HUES64 (cell line): Measurements from ENCODE around the gene NR1I3.

Experiments
- H3K27ac ChIP-seq: 2 replicates; pipeline ENCODE4 v1.7.0; 2013; ENCODE audit warnings: low read depth, low read length, inconsistent platforms
- H3K27me3 ChIP-seq: 2 replicates; pipeline ENCODE4 v1.6.1; 2013; ENCODE audit warnings: mild to moderate bottlenecking, low read length; ENCODE audit not compliant: insufficient read depth
- H3K36me3 ChIP-seq: 2 replicates; pipeline ENCODE4 v1.6.1; 2013; ENCODE audit warnings: mild to moderate bottlenecking, low read length; ENCODE audit not compliant: insufficient read depth
- H3K4me1 ChIP-seq: 2 replicates; pipeline ENCODE4 v1.6.1; 2013; ENCODE audit warnings: mild to moderate bottlenecking, low read length, moderate library complexity; ENCODE audit not compliant: insufficient read depth
- H3K4me3 ChIP-seq: 2 replicates; pipeline ENCODE4 v1.5.1; 2013; ENCODE audit warnings: mild to moderate bottlenecking, low read length, moderate library complexity
- H3K9ac ChIP-seq: 2 replicates; pipeline ENCODE4 v1.6.1; 2013; ENCODE audit warnings: mild to moderate bottlenecking, low read depth, low read length
- H3K9me3 ChIP-seq: 2 replicates; pipeline ENCODE4 v1.6.1; 2013; ENCODE audit warnings: low read depth, low read length; ENCODE audit not compliant: insufficient read depth
- WGBS: fragments of 150-250, 120-280 bp; methylation state at CpG from one replicate; pipeline ENCODE4 v1.1.7; 2013; ENCODE audit warnings: missing lambda C conversion rate; 5-methylcytosine and 5-hydroxymethylcytosine counted together

NR1I3 gene

GRCh38 chr1:161217831-161218230 is 20.2 kb downstream of the NR1I3 start:
- Histone ChIP-seq H3K9ac (no peak overlapping the region), H3K36me3 (peaks cover 17% of the 10 kb centered on the region), H3K4me1 (peaks cover 5% of the 10 kb centered on the region), H3K4me3 (no peak overlapping the region), H3K9me3 (no peaks in the 10 kb centered on the region), H3K27me3 (no peaks in the 10 kb centered on the region), H3K27ac (no peak overlapping the region)
- 80% methylated on average over 6 of the region's 6 CpGs for WGBS

- H3K36me3 ChIP-seq: peaks cover 24% of the 10 kb centered on the region
- no peak overlapping the region for H3K9ac ChIP-seq
- peaks cover 5% of the 10 kb centered on the region for H3K4me1 ChIP-seq
- H3K27ac ChIP-seq: no peak overlapping the region
- 84% methylated on average over 7 of the region's 7 CpGs for WGBS
- H3K9me3 ChIP-seq: no peaks in the 10 kb centered on the region
- H3K27me3 ChIP-seq: no peaks in the 10 kb centered on the region
- H3K4me3 ChIP-seq: no peak overlapping the region
Observed at GRCh38 chr1:161216945-161217712, 20.9 kb downstream of the NR1I3 start.

- Histone ChIP-seq H3K9me3 (no peaks in the 10 kb centered on the region), H3K27me3 (no peaks in the 10 kb centered on the region), H3K27ac (no peak within 1 kb of the TSS), H3K9ac (no peak within 1 kb of the TSS), H3K36me3 (peaks cover 45% of the 10 kb centered on the region), H3K4me1 (peaks cover 5% of the 10 kb centered on the region), H3K4me3 (no peak within 1 kb of the TSS)
- 94% methylated on average over 10 of the region's 10 CpGs for WGBS
Observed at GRCh38 chr1:161215076-161215475, 22.9 kb downstream of the NR1I3 start, which contains the start of gene FCER1G. Gene FCER1G, plus strand, starts transcription at chr1:161215295. Its CDS starts 27 bp downstream, at chr1:161215322.

DNA sequence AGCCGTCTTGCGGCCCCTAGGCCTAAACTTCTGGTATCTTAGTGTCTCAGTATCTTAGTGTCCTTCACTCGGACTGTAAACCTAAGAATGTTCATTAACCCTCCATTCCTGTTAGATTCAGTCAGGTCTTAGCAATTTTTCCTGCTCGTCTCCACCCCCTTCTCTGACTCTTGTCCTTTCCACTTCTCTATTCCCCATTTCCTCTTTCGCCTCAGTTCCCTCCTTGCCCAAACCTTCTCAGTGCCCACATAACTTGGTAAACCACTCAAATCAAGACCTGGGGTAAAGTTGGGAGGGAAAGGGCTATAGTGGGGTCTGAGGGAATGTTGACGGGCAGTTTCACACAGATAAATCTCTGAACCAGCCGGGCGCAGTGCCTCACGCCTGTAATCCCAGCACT is 23.6 kb downstream of the NR1I3 start:
- 96% methylated on average over 9 of the region's 9 CpGs for WGBS

DNA sequence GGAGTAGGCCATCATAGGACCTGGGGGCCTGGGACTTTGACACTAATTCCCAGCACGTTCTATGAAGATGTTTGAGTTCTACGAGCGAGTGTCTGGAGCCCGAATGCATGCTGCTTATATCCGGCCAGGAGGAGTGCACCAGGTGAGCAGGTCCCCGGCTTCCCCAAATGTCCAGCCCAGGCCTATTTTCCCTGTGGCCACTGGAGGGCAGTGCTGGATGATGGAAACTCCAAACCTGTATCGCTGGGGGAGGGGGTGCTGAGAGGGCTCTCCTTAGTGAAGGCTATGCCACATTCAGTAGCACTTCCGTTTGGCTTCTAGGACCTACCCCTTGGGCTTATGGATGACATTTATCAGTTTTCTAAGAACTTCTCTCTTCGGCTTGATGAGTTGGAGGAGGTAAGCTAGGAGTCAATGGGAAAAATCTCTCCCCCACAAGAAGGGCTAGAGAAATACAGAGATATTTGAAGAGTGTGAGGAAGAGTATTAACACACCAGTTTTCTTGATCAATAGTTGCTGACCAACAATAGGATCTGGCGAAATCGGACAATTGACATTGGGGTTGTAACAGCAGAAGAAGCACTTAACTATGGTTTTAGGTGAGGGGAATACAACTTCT is 28.1 kb downstream of the NR1I3 start:
- H3K9ac ChIP-seq: no peak overlapping the region
- no peaks in the 10 kb centered on the region for H3K9me3 ChIP-seq
- H3K4me3 ChIP-seq: no peak overlapping the region
- H3K27ac ChIP-seq: no peak overlapping the region
- H3K27me3 ChIP-seq: no peaks in the 10 kb centered on the region
- H3K36me3 ChIP-seq: peaks cover 89% of the 10 kb centered on the region
- no peaks in the 10 kb centered on the region for H3K4me1 ChIP-seq
- 54% methylated on average over 10 of the region's 11 CpGs for WGBS

More for the DNA sequence above, 23.6 kb downstream of the NR1I3 start:
- Histone ChIP-seq H3K9me3 (no peaks in the 10 kb centered on the region), H3K36me3 (peaks cover 50% of the 10 kb centered on the region), H3K4me3 (no peak overlapping the region), H3K27me3 (no peaks in the 10 kb centered on the region), H3K4me1 (peaks cover 5% of the 10 kb centered on the region), H3K27ac (no peak overlapping the region), H3K9ac (no peak overlapping the region)

DNA sequence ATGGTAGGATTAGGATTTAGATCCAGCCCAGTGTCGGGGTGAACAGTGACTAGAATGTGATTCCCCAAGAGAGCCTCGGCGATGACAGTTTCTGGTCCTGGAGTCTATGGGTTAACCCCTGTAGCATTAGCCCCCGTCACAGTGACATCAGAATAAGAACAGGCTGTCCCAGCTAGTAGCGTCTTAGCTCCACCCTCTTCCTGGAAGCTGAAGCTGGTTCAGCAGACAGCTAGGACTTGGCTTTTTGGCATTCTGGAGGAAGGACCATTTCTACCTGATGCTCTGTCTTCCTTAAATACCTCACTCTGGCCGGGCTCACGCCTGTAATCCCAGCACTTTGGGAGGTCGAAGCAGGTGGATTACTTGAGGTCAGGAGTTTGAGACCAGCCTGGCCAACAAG is 30.8 kb downstream of the NR1I3 start:
- Histone ChIP-seq H3K36me3 (peaks cover 79% of the 10 kb centered on the region), H3K4me1 (no peaks in the 10 kb centered on the region), H3K27ac (no peak overlapping the region), H3K4me3 (no peak overlapping the region), H3K9ac (no peak overlapping the region), H3K9me3 (no peaks in the 10 kb centered on the region), H3K27me3 (no peaks in the 10 kb centered on the region)
- 84% methylated on average over 8 of the region's 8 CpGs for WGBS

- no peak overlapping the region for H3K27ac ChIP-seq
- H3K36me3 ChIP-seq: peaks cover 73% of the 10 kb centered on the region
- H3K27me3 ChIP-seq: no peaks in the 10 kb centered on the region
Observed at GRCh38 chr1:161206411-161207140, 31.4 kb downstream of the NR1I3 start.

DNA sequence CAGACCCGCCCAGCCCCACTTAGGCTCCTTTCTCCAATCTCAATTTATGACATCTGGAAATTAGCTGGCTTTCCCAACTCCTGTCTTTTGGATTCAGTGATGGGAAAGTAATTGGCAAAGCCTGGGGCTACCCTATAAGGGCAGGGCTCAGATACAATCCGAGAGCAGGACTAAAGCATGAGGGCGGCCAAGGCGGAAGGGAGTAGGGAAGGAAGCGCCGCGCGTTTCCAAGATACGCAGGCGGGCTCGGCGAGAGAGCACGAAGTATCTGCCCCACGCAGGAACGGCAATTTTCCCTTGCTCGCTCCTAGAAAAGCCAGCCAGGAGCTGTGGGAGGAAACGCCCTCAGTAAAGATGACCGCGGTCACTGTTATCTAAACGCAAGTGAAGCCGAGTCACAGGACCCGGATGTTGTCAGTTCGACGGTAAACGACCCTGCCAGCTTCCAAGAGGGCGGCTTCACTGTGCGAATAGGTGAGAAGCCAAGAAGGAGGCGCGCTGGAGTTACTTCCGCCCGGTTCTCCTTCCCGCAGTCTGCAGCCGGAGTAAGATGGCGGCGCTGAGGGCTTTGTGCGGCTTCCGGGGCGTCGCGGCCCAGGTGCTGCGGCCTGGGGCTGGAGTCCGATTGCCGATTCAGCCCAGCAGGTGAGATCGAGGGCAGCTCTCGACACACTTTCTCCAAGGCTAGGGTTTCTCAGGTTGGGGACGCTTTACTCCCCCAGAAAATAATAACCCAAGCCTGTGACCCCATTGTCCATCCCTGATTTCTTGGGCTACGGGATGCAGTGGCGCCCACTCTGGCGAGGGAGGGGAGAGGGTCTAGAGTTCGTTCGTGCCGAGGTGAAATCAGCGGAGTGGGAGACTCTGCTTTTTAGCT is 35.9 kb downstream of the NR1I3 start, which contains the start of gene NDUFS2:
TSS of gene NDUFS2 (plus strand) at position 532 of the 877 bp plus-strand sequence. CDS start at position 551, 19 bp downstream.
- peak within 1 kb of the TSS; percentile 86 for H3K4me3 ChIP-seq
- no peaks in the 10 kb centered on the region for H3K27me3 ChIP-seq
- WGBS: 5% methylated on average over 53 of the region's 53 CpGs
- peak within 1 kb of the TSS; percentile 95 for H3K9ac ChIP-seq
- no peaks in the 10 kb centered on the region for H3K9me3 ChIP-seq
- peaks cover 34% of the 10 kb centered on the region for H3K36me3 ChIP-seq
- peaks cover 47% of the 10 kb centered on the region for H3K4me1 ChIP-seq
- H3K27ac ChIP-seq: peak within 1 kb of the TSS; percentile 95

More at GRCh38 chr1:161206411-161207140, 31.4 kb downstream of the NR1I3 start:
- 93% methylated on average over 12 of the region's 12 CpGs for WGBS
- Histone ChIP-seq H3K4me3 (no peak overlapping the region), H3K4me1 (peaks cover 4% of the 10 kb centered on the region), H3K9ac (no peak overlapping the region), H3K9me3 (no peaks in the 10 kb centered on the region)

GRCh38 chr1:161200992-161201835 is 36.8 kb downstream of the NR1I3 start:
- Histone ChIP-seq H3K27me3 (no peaks in the 10 kb centered on the region), H3K4me1 (peaks cover 56% of the 10 kb centered on the region), H3K36me3 (peaks cover 25% of the 10 kb centered on the region), H3K27ac (peak overlapping the region; percentile 95), H3K9ac (peak overlapping the region; percentile 75), H3K9me3 (no peaks in the 10 kb centered on the region), H3K4me3 (peak overlapping the region; percentile 86)
- WGBS: 82% methylated on average over 13 of the region's 13 CpGs
